Uterus (tissue), 4 donors: ENCODE results near the gene CCL14. TPM values are rescaled to one million over a fixed set of nuclear protein-coding genes. Genes with fewer than 3 reads are reported as not detected.
"Not testable (repeated sequence)": the region's sequence is repeated elsewhere in the genome, so short reads cannot be mapped to it uniquely, and the experiment has no call there.

Experiments
- DNase-seq, 2 donors: peaks; one replicate each; pipeline ENCODE4 v3.0.0-alpha.2; 2019 to 2020
- H3K27ac ChIP-seq, 2 donors: fragments of 200-600 bp; sonication (generic); 1 replicate in 1 of 2; 2 replicates in 1 of 2; pipeline ENCODE4 v1.5.1; 2016 to 2018
- H3K27me3 ChIP-seq, 2 donors: fragments of 200-600 bp; sonication (generic); one replicate each; pipeline ENCODE4 v1.5.1; 2018 to 2019; ENCODE audit warnings: control low read depth in 1 of 2
- H3K36me3 ChIP-seq, 2 donors: fragments of 200-600 bp; sonication (generic); one replicate each; pipeline ENCODE4 v1.5.1; 2019; ENCODE audit warnings: control low read depth in 1 of 2
- H3K4me1 ChIP-seq, 2 donors: fragments of 200-600 bp; sonication (generic); one replicate each; pipeline ENCODE4 v1.5.1; 2018 to 2019; ENCODE audit warnings: control low read depth in 1 of 2
- H3K4me3 ChIP-seq, 2 donors: fragments of 200-600 bp; sonication (generic); 1 replicate in 1 of 2; 2 replicates in 1 of 2; pipeline ENCODE4 v1.5.1; 2018 to 2019; ENCODE audit warnings: mild to moderate bottlenecking in 1 of 2
- H3K9me3 ChIP-seq, 2 donors: fragments of 200-600 bp; sonication (generic); one replicate each; pipeline ENCODE4 v1.5.1; 2019; ENCODE audit warnings: control low read depth in 1 of 2
- POLR2A ChIP-seq, 2 donors: fragments of 450-650 bp; IDR thresholded peaks; one replicate each; pipeline ENCODE4 v1.6.1; 2016; ENCODE audit warnings: antibody characterized with exemption in 2 of 2, mild to moderate bottlenecking in 1 of 2, moderate library complexity in 1 of 2
- intact Hi-C: fragments of 100-400 bp; cut with DNase I; formaldehyde crosslinking; loops from one replicate; pipeline ENCODE4 v1.15.1; 2023; ENCODE audit warnings: low total_unique reads
- total RNA-seq, 4 donors: library from RNA; depleted of rRNA in 3 of 4; stranded (reverse); fragments of >200 nt in 3 of 4; gene quantifications; one replicate each; pipeline versions ENCODE4 v1.1.0 to v1.2.4, GENCODE V29; 2014 to 2023
- TF ChIP-seq, protein P1 (sequence below), 4 experiments: fragments of 200-600 bp in 2 of 4; fragments of 450-650 bp in 2 of 4; sonication (generic) in 2 of 4; IDR thresholded peaks; one replicate each; pipeline ENCODE4 v1.5.1; 2016 to 2019; ENCODE audit warnings: antibody characterized with exemption in 4 of 4, mild to moderate bottlenecking in 2 of 4, moderate library complexity in 1 of 4
- donor health status: DM: yes; HTN: yes; CAD: no.

Gene CCL14
- total RNA-seq, 4 donors from 2014 or later: 0.97 to 165 (median 143) TPM

DNA sequence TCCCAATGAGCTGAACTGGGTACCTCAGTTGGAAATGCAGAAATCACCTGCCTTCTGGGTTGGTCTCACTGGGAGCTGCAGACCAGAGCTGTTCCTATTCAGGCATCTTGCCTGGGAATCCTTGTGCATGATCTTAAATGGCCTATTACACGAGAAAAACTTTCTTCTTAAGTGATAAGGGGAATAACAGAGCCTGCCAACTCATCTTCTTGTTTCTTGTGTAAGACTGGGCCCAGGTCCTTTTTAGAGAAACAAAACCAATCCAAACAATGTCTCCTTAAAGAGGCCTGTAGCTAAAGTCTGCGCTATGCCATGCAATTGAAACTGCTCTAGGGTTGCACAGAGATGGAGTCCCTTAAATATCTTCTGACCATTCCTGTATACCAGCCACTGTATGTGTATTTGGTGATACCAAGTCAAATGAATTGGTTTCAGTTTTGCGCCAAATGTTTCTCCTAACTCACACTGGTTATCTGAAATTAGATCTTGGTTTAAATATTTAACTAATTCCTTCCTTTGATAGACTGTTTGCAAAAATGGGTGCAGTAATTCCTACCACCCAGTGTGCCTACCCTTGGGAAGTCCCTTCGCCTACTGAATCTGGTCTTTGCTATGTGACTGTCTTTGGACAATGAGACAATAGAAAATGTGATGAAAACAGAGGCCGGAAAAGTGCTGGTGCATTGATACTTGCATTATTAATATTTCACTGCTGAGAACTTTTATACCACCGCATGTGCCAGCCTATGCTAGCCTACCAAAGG is 37.8 kb upstream of the CCL14 start:
- no peak overlapping the region for H3K4me3 ChIP-seq
- no peaks in the 10 kb centered on the region for H3K9me3 ChIP-seq
- no peaks in the 10 kb centered on the region for H3K36me3 ChIP-seq
- H3K27me3 ChIP-seq: no peaks in the 10 kb centered on the region
- no peak for DNase-seq
- H3K4me1 ChIP-seq: no peaks in the 10 kb centered on the region
- TF ChIP-seq POLR2A (IDR thresholded peaks at IDR 0.05): no peak
- TF ChIP-seq, protein P1, sequence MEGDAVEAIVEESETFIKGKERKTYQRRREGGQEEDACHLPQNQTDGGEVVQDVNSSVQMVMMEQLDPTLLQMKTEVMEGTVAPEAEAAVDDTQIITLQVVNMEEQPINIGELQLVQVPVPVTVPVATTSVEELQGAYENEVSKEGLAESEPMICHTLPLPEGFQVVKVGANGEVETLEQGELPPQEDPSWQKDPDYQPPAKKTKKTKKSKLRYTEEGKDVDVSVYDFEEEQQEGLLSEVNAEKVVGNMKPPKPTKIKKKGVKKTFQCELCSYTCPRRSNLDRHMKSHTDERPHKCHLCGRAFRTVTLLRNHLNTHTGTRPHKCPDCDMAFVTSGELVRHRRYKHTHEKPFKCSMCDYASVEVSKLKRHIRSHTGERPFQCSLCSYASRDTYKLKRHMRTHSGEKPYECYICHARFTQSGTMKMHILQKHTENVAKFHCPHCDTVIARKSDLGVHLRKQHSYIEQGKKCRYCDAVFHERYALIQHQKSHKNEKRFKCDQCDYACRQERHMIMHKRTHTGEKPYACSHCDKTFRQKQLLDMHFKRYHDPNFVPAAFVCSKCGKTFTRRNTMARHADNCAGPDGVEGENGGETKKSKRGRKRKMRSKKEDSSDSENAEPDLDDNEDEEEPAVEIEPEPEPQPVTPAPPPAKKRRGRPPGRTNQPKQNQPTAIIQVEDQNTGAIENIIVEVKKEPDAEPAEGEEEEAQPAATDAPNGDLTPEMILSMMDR (IDR thresholded peaks at IDR 0.05): no peak
- H3K27ac ChIP-seq: no peak overlapping the region
- intact Hi-C loops: no loop called here

DNA sequence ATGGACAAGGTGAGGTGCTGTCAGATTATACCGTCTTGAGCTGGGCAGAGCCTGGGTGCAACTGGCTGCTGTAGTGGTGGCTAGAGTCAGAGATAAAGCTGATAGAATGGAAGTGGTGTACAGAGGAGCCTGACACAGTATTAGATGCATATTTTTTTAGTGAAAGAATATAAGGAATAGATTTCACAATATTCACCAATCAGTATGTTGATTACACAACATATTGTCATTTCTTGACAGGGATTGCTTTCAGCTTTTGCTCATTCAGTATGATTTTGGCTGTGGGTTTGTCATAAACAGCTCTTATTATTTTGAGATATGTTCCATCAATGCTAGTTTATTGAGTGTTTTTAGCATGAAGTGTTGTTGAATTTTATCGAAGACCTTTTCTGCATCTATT is 32.9 kb upstream of the CCL14 start:
- H3K27ac ChIP-seq: no peak overlapping the region
- H3K4me3 ChIP-seq: no peak overlapping the region
- TF ChIP-seq, protein P1 (IDR thresholded peaks at IDR 0.05): no peak
- TF ChIP-seq POLR2A (IDR thresholded peaks at IDR 0.05): no peak
- H3K36me3 ChIP-seq: no peaks in the 10 kb centered on the region
- intact Hi-C loops: no loop called here
- H3K4me1 ChIP-seq: no peaks in the 10 kb centered on the region
- no peak for DNase-seq
- H3K9me3 ChIP-seq: no peaks in the 10 kb centered on the region
- H3K27me3 ChIP-seq: no peaks in the 10 kb centered on the region

DNA sequence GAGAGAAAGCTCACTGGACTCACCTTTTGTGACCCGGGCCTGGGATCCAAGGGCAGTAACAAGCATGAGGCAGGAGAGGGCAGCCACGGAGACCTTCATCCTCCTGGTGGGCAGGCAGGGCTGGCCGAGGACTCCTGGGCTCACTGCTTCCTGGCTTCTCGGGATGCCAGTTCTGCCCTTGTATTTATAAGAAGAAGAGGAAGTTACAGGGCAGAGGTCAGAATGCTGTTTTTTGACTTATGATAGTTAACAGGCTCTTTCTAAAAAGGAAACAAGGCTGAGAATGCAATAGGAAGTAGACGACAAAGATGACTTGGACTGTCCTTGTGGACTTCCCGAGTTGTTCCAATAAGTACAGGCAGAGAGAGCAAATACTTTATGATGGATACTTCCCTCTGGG is 31.3 kb upstream of the CCL14 start, which contains the start of gene CCL23:
Gene CCL23, minus strand, starts transcription at position 174 of the 400 bp plus-strand sequence. Its CDS starts 75 bp downstream, at position 99.
- Histone ChIP-seq H3K9me3 (no peaks in the 10 kb centered on the region), H3K4me1 (no peaks in the 10 kb centered on the region), H3K27me3 (no peaks in the 10 kb centered on the region), H3K4me3 (no peak within 1 kb of the TSS), H3K27ac (no peak within 1 kb of the TSS), H3K36me3 (no peaks in the 10 kb centered on the region)
- intact Hi-C loops: no loop called here
- no peak for DNase-seq
- no peak for TF ChIP-seq POLR2A (IDR thresholded peaks at IDR 0.05)
- TF ChIP-seq, protein P1 (IDR thresholded peaks at IDR 0.05): no peak

DNA sequence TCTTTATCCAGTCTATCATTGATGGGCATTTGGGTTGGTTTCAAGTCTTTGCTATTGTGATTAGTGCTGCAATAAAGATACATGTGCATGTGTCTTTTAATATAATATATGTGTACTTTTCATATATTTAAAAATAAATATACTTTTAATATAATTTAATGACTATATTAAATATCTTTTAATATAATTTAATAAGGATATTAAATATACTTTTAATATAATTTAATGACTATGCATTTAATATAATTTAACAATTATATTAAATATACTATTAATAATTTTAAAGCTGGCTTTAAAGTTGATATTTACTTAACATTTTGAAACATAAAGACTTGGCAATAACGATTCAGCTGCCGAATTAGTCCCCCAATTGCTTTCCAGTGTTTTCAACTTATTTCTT is 30.0 kb upstream of the CCL14 start:
- no peak for DNase-seq
- Histone ChIP-seq H3K4me1 (no peaks in the 10 kb centered on the region), H3K9me3 (peaks cover 0 to 8% of the 10 kb centered on the region in 2 donors), H3K4me3 (no peak overlapping the region), H3K27ac (no peak overlapping the region), H3K36me3 (no peaks in the 10 kb centered on the region), H3K27me3 (no peaks in the 10 kb centered on the region)
- TF ChIP-seq POLR2A (IDR thresholded peaks at IDR 0.05): no peak
- TF ChIP-seq, protein P1 (IDR thresholded peaks at IDR 0.05): no peak
- intact Hi-C loops: no loop called here

DNA sequence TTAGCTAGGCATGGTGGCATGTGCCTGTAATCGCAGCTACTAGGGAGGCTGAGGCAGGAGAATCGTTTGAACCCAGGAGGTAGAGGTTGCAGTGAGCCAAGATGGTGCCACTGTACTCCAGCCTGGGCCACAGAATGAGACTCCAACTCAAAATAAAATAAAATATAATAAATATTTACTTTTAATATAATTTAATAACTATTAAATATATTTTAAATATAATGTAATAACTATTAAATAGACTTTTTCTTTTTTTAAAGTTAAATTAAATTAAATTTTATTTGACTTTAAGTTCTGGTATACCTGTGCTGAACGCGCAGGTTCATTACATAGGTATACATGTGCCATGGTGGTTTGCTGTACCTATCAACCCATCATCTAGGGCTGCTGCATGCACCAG is 29.4 kb upstream of the CCL14 start:
- intact Hi-C loops, H3K27ac ChIP-seq: not testable (repeated sequence)

More for the DNA sequence above, 29.4 kb upstream of the CCL14 start:
- H3K36me3 ChIP-seq, H3K27me3 ChIP-seq, H3K9me3 ChIP-seq, DNase-seq, H3K4me3 ChIP-seq, H3K4me1 ChIP-seq: not testable (repeated sequence)
